Stimulated activated CD4-positive, alpha-beta T cell treated with anti-CD3 and anti-CD28 coated beads, Interleukin-1b, Interleukin-23, amount 100 ng/mL, for 1 hour (primary cell): Measurements from ENCODE around the gene ZNG1F.
"Not testable (repeated sequence)": the region's sequence is repeated elsewhere in the genome, so short reads cannot be mapped to it uniquely, and the experiment has no call there.

Experiments
- DNase-seq, 2 donors: peaks; one replicate each; pipeline ENCODE4 v3.0.0-alpha.2; 2020; ENCODE audit warnings: low read depth in 2 of 2

The ZNG1F gene

DNA sequence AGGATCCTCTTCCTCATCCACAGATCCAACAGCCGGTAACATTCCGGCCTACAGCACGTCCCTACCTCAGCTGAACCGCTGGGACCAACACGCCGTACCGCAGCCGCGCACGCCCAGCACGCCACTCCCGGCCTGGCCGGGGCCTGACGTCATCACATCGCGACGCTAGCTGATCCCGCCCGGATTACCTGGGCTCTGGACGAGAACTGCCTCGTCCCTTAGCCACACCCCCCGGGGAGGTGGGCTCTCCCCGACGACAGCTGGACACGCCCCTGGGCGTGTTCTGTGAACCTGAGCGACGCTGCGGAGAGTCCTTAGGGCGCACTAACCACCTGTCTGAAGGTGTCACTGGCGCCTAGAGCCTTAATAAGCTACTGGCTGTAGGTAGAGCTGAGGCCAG, at the start of gene ZNG1F:
Gene ZNG1F (minus strand): TSS at position 101 of the 400 bp plus-strand sequence. CDS start 59 bp downstream, at position 42.
- not testable (repeated sequence) for DNase-seq

DNA sequence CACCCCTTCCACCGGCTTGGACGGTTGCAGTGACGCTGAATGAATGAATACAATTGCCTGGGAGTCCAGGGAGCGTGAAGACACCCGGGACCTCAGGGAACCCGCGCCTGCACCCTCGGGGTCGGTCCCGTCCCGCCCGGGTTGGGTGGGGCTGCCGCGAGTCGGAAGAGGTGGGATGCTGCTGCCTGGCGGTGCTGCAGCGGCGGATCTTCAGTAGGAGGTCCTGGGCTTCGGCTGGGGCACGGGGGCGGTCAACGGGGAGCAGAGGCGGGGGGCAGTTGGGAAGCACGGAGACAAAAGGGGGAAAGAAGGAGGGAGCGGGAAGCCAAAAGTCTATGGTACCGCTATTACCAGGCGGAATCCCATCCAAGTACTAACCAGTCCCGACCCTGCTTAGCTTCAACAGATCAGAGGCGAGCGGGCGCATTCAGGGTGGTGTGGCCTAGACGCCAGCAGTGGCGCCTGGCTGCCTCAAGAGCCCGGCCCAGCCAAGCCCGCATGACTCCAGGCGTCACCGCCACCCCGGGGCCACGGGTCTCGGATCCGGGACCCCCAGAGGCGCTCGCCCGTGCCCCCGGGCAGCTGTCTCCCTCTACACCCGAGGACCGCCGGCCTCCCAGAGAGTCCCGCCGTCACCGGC, 48.1 kb upstream of the ZNG1F start:
- not testable (repeated sequence) for DNase-seq

DNA sequence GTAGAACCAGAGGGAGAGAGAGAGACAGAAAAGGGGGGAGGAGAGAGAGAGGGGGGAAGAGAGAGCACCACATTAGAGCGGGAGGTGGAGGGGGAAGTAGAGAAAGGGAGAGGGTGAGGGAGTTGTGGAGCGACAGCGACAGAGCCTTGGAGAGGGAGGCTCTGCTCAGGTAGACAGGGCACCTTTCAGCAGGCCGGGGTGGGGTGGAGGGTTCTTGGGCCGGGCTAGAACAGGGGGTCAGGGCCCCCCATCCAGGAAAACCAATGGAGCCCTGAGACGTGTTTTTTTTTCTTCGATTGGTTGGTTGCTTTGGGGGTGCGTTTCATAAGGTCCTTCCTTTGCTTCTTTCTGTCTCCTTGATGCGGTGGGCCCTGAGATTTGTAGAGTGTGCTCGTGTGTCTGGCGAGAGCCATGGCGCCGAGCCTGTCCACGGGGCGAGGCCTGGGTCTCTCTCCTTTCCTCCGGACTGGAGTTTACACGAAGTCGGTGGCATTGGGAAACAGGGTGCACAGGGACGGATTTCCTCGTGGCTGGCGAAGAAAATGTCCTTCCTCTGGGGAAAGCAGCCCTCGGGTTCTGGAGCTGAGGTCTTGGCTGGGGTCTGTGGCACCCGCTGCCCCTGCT, 47.5 kb upstream of the ZNG1F start:
- not testable (repeated sequence) for DNase-seq

DNA sequence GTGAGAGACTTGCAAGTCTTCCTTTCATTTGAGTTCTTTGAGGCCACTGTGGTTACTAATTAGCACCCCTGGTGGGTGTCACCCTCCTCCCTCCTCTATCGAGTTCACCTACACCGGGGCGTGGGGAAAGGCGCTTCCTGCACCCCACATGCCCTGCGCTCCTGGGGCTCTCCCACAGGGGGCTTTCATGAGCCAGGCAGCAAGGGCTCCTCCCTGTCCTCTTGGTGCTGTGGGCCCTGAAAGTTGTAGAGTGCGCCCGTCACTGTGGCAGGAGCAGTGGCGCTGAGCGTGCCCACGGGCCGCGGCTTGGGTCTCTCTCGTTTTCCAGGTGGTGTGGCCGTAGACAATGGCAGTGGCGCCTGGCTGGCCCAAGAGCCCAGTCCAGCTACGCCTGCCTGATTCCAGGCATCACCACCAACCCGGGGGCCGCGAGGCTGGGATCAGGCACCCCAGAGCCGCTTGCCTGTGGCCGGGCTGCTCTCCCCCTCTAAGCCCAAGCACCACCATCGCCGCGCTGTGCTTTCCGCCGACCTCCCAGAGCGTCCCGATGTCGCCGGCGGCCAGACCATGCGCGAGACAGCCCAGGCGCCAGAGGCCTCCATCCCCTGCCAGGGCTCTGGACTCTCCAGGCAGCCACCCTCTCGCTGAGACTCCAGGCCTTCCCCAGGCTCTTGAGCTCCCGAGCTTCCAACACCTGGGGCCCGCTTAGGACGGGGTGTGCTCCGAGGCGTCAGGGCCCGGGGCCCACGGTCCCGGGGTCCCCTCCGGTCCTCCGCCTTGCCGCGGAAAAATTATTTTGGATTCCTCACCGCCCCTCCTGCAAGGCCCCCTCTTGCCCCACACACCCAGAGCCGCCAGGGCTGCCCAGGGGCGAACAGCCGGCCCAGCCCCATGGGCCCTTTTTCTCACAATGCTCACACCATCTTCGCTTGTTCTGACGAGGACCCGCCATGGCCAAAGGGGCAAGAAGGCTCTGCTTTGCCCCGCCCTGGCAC, 46.0 kb upstream of the ZNG1F start:
- DNase-seq, result not testable (repeated sequence)

DNA sequence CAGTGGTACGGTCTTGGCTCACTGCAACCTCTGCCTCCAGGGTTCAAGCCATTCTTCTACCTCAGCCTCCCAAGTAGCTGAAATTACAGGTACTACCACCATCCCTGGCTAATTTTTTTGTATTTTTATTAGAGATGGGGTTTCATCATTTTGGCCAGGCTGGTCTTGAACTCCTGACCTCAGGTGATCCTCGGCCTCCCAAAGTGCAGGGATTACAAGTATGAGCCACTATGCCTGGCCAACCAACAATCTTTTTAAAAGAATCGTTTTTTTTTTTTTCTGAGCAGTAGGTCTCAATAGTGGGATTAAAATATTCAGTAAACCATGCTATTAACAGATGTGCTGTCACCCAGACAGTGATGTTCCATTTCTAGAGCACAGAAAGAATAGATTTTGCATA, 45.1 kb upstream of the ZNG1F start:
- not testable (repeated sequence) for DNase-seq

DNA sequence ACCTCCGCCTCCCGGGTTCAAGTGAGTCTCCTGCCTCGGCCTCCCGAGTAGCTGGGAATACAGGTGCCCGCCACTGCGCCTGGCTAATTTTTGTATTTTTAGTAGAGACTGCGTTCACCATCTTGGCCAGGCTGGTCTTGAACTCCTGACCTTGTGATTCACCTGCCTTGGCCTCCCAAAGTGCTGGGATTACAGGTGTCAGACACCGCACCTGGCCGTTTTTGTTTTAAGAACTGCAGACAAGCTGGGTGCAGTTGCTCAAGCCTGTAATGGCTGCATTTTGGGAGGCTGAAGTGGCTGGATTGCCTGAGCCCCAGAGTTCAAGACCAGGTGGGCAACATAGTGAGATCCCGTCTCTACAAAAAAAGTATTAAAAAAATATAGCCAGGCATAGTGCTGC, 43.2 kb upstream of the ZNG1F start:
- DNase-seq, result not testable (repeated sequence)

DNA sequence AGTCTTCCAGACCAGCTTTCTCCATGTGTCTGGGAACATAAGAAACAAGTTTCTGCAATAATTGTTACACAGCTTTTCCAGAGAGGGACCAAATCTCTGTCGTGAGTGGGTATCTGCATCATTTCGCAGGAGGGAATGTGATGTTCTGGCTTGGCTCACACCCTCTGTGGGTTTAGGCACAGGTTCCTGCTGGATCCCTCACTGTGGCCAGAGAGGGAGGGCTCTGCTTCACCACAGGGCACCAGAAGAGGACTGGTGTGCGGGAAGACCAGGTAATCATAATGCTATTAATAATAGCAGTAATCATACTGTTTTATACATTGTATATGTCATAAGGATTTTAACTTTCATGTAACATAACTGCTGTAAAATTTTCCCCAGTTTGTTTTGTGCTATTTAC, 41.3 kb upstream of the ZNG1F start:
- DNase-seq, result not testable (repeated sequence)

DNA sequence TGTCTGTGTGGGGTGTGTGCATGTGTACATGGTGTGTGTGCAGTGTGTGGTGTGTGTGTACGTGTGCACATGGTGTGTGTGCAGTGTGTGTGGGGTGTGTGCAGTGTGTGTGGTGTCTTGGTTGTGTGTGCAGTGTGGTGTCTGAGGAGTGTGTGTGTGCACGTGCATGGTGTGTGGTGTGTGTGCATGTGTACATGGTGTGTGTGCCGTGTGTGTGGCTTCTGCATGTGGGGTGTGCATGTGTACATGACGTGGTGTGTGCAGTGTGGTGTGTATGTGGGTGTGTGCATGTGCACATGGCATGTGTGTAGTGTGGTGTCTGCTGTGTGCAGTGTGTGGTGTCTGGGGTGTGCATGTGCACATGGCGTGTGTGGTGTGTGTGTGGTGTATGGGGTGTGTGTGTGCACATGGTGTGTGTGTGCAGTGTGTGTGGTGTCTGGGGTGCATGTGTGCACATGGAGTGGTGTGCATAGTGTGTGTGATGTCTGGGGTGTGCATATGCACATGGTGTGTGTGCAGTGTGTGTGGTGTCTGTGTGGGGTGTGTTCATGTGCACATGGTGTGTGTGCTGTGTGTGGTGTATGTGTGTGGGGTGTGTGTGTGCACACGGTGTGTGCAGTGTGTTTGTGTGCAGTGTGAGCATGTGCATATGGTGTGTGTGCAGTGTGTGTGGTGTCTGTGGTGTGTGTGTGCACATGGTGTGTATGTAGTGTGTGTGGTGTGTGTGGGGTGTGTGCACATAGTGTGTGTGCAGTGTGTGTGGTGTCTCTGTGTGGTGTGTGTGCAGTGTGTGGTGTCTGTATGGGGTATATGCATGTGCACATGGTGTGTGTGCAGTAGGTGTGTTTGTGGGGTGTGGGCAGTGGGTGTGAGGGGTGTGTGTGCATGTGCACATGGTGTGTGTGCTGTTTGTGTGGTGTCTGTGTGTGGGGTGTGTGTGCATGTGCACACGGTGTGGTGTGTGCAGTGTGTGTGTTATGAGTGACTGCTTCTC, 40.6 kb upstream of the ZNG1F start:
- no peak for DNase-seq

DNA sequence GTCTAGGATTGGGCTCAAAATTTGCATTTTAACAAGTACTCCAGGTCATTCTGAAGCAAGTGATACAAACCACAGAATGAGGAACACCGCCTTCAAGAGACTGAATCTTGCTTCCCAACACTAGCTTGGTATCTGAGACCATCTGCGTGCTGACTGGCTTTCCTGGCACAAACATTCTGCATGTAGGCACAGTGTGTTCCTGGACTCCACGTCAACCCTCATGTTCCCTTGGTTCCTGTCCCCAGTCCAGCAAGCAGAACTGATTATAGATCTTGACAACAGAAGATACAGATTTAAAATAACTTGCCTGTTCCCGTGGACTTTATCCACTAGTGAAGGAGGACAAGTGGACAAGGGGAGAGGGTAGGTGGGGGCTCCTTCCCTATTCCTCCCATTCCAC, 30.7 kb upstream of the ZNG1F start:
- DNase-seq, result not testable (repeated sequence)

DNA sequence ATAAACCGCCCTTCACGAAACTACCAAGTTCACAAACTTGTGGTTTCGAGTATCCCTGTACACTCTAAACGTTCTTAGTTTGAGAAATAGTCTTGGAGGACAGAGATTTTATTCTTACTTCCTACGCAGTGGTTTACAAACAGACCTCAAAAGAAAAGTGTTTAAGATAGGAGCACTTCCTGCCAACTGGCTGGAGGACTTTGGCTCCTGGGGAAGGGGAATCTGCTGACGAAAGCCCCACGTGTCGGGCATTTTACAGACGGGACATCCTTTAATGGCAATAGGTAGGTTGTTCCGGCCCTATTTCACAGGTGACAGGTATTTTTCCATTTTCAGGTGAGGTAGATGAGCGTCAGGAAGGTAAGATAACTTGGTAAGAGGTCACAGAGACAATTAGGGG, 678 bp downstream of the ZNG1F start:
- DNase-seq, result not testable (repeated sequence)

DNA sequence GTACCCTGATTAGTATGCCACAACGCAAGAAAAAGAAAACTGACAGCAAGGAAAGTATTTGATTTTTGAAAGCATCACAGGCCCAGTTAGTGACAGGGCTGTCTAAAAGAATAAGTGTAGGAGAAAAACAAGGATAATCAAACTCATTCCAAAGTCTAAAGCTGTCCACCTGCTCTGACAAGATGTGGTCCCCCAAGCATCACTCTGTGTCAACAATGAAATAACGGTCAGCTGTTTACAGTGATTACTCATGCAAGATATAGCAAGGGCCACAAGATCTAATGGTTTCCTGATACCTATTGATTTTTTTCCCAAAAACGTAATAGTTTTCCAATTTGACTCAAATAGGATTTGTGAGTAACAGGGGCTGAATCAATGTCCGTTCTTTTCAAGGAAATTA, 14.1 kb downstream of the ZNG1F start:
- not testable (repeated sequence) for DNase-seq

DNA sequence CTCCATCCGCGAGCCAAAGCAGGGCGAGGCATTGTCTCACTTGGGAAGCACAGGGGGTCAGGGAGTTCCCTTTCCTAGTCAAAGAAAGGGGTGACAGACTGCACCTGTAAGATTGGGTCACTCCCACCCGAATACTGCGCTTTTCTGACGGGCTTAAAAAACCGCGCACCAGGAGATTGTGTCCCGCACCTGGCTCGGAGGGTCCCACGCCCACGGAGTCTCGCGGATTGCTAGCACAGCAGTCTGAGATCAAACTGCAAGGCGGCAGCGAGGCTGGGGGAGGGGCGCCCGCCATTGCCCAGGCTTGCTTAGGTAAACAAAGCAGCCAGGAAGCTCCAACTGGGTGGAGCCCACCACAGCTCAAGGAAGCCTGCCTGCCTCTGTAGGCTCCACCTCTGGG, 39.0 kb downstream of the ZNG1F start:
- not testable (repeated sequence) for DNase-seq

DNA sequence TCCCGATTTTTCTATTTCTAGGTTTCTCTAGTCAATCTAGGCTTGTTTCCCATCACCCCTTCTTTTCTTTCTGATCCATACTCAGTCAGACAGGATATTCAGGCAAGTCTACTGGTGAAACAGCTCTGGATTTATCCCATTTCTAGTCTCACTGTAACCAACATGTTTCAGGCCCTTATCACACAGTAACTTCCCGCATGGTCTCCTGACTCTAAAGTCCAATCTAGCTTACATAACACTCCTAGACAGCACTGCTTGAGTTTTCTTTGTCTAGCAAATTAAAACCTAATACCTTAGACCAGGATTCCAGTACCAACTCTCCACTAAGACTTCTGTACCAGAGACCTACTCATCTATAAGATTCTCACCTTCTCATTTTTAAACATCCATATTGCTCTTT, 47.2 kb downstream of the ZNG1F start:
- DNase-seq, result not testable (repeated sequence)

DNA sequence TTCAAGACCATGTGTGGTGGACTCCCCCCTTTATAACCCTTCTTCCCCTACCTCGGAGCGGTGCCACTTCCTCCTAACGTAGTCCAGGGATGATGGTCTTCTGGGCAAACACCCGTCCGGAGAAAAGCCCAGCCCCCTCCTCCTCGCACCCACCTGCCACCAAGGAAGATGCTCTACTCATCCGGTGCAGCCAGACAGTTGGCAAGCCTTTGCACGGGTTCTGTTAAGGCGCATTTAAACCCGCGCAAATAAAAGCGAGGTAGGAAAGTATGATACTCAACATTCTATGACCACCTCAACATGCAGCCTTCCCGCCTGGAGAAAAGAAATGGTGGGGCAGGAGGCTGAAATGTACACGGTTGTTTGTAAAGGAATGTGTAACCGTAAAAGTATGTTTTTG, 60.5 kb downstream of the ZNG1F start, which contains the start of gene FOXD4L6:
Gene FOXD4L6 (minus strand): TSS at position 101 of the 400 bp plus-strand sequence. CDS start 298 bp downstream, outside the sequence.
- not testable (repeated sequence) for DNase-seq

DNA sequence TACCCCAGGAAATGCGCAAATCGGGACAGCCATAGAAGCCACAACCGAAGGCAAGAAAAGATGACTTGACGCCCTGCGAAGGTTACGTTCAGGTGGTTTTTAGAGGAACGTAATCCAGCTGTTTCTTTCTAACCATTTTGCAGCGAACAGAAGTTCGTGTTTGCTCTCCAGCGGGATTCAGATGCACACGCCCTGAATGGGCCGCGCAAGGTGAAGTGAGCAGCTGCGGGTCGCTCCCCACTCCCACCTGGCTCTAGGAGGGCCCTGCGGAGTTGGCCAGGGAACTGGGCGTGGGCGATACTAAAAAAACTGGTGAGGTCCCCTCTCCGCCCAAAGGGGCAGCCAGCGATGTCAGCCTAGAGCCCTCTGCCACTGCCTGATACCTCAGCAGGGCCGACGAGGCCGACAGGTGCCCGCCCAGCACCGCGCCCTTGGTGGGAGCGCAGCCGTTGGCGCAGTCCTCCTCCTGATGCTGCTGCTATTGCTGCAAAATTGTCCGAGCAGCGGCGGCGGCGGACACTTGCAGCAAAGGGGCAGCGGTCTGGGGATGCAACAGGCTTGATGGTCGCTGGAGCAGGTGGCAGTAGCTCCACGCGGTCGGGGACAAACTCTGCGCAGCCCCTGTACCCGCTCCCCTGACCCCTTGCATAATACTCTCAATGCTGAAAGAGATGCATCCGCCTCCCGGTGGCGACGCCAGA, 62.2 kb downstream of the ZNG1F start:
- DNase-seq, result not testable (repeated sequence)

DNA sequence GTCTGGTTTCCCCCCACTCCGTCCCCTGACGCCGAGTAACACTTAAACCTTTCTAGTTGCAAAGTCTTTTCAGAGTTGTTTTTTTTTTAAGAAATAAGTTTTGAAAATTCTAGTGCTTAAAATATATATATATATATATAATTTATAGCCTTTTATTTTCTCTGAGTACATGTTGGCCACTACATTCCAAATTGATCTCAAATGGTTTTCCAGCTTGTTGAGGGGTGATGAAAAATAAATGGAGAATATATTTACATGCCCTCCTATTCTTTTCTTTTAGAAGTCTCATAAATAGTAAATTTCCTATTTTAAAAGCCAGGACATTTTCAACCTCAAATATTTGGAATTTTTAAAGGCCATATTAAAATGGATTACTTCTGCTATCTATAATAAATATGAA, 63.2 kb downstream of the ZNG1F start:
- DNase-seq, result not testable (repeated sequence)

DNA sequence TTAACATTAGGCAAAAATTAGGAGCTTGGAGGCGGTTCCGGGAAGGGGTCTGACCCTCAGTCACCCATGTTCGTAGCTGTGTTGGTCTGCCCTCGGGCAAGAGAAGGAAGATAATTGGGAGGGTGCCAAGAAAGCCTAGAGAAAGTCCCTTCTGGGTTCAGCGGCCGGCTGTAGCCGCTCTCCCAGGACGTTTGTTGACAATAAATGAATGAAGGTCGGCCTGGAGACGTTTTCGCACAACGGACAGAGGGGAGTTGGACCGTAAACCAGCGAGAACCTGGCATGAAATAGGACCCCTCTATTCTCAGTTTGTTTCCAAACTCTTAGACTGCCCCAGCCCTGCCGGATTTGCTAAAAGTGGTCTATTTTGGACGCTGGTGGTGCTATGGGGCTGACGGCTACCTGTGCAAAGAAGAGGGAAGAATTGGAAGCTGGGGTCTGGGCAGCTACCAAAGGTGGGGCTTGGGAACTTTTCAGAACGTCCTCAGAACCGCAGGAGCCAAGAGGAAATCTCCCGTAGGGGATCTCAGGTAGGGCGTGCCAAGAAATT, 63.9 kb downstream of the ZNG1F start:
- DNase-seq, result not testable (repeated sequence)

DNA sequence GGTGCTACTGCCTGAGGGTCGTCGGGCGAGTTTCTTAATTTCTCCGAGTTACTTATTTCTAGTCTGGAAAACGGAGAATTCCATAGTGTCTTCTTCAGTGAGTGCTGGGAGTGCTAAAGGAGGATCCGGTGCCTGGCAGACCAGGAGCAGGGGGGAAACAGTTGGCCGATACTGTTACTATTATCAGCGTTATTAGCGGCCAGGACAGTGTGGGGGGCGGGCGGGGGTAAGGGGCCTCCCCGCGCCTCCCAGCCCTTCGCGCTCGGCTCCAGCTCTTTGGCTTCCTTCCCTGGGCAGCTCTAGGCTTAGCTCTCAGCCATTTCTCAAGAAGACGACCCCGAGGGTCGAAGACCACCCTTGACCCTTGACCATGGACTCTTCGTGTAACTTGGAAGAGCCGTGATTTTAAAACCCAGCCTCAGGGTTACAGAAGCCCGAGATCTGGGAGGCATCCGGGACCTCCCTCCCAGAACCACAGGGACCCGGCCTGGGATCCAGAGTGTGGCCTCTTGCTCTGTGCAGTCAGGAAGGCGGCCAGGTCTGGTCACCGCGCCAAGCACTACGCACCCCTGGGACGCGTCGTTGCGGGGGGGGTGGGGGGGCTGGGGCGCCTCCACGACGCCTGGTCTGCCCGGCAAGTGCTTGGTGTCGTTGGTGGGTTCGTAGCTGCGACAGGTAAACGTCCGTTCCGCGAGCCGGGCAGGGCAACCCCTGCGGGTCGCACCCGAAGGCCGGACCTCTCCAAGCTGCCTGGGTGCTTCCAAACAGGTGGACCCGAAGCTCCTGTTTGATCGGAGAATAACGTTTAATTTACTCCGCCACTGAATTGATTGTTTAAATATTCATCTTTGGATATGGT, 64.6 kb downstream of the ZNG1F start:
- not testable (repeated sequence) for DNase-seq

DNA sequence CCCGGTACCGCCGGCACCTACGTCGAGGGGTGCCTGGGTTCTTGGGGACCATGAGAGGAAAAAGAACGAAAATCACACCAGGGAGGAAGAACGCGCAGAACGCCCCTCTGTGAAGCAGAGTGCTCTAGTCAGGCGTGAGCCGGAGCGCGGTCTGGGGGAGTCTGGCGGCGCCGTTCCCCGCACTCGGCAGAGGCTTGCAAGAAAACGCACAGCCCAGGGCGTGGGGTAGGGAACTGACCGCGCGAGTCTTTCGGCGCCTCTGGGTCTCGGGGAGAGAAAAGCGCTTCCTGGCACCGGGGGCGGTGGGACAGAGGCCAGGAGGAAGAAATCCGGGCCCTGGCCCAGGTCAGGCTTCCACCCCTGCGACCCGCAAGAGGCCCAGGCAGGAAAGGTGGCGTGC, 65.3 kb downstream of the ZNG1F start:
- not testable (repeated sequence) for DNase-seq
